GM11168 (cell line): ENCODE measurements around the gene VEGFD.

ENCODE experiments used
- in situ Hi-C: fragments of 300-500 bp; cut with MboI; formaldehyde crosslinking; loops from one replicate; pipeline ENCODE4 v1.12.0; 2022; ENCODE audit warnings: low sequenced_read_pairs; ENCODE audit not compliant: unreplicated experiment

Gene VEGFD

GRCh38 chrX:15366506-15367352 is 17.5 kb downstream of the VEGFD start:
- in situ Hi-C loops: no loop called here

- in situ Hi-C loops: no loop called here
These were observed 24.5 kb downstream of the VEGFD start for GRCh38 chrX:15359701-15360100.

DNA sequence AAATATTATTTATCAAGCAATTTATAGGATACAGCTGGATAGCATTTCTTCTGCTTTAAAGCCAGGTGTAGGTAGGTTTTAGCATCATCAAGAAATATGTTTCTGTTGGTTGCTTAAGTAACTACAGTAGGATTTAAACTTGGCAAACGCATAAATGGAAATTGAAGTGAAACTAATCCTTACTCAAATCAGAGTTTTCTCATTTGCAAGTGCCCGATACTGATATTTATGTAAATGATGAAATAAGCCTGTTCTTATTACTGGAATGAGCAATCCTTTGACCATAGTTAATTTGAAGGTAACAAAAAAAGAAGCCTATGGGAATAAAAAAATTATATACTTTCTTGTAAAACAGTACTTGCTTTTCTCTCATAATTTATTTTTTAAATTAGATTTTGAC is 25.7 kb downstream of the VEGFD start:
- in situ Hi-C loops: no loop called here

GRCh38 chrX:15356444-15356843 is 27.8 kb downstream of the VEGFD start:
- in situ Hi-C loops: no loop called here

GRCh38 chrX:15350329-15350996 is 33.8 kb downstream of the VEGFD start:
- in situ Hi-C loops: no loop called here

DNA sequence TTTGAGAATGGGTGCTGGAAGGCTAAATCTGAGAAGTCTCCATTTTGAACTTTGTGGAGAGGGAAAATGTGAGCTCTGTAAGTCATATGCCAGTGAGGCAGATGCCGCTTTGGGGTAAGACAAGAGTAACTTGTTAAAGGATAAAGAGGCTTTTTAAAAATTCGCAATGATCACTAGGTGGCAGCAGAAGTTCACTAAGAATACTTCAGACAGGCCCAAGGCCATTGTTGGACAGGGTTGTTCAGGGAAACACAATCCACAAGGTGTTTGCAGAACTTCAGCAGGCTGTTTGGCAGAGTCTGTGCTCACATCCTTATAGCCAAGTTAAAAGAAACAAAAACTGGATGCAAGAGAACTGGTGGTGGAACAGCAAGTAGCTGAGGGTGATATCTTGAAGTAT is 35.2 kb downstream of the VEGFD start:
- in situ Hi-C loops: loop anchor here (5.0 kb wide), 1 partner anchor 118 kb away; no protein-coding TSS in a partner anchor

GRCh38 chrX:15345976-15346375 is 38.2 kb downstream of the VEGFD start:
- in situ Hi-C loops: loop anchor here (5.0 kb wide), 1 partner anchor 121 kb away; no protein-coding TSS in a partner anchor

DNA sequence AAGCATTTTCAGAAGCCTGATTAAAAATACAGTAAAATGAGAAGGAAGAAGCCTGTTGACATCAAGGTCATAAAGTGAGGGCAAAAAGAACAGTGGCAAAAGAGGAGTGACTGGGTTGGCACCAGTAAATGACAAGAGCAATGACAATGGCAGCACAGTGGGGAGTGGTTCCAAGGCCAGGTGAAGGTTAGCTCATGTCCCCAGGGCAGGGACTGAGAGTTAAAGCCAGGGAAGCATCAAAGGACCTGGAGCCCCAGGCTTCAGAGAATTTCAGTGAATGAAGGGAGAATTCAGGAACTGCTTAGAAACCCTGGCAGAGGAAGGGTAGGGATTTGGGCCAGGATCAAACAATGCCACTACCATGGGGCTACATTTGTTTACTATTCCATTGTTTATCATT is 40.1 kb downstream of the VEGFD start:
- in situ Hi-C loops: no loop called here

- in situ Hi-C loops: no loop called here
These were observed 41.1 kb downstream of the VEGFD start for GRCh38 chrX:15343075-15343476.

- in situ Hi-C loops: no loop called here
These were observed 43.3 kb downstream of the VEGFD start for GRCh38 chrX:15340867-15341266.

DNA sequence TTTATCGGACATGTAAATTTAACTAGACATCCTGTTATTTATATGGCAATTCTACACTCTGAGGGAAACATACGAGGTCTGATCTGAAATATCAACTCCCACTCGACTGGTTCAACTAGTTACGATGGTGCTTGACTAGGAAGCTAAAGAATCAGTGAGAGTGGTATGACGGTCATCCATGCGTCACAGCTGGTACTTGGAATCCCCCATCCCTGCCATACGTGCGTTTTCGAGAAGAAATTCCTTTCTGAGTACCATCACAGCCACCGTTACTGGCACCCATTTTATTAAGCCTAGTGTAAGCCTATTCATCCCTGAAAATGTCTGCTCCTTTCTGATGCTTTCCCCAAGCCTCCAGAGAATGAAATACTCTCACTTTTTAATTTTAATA is 48.2 kb downstream of the VEGFD start:
- in situ Hi-C loops: no loop called here

DNA sequence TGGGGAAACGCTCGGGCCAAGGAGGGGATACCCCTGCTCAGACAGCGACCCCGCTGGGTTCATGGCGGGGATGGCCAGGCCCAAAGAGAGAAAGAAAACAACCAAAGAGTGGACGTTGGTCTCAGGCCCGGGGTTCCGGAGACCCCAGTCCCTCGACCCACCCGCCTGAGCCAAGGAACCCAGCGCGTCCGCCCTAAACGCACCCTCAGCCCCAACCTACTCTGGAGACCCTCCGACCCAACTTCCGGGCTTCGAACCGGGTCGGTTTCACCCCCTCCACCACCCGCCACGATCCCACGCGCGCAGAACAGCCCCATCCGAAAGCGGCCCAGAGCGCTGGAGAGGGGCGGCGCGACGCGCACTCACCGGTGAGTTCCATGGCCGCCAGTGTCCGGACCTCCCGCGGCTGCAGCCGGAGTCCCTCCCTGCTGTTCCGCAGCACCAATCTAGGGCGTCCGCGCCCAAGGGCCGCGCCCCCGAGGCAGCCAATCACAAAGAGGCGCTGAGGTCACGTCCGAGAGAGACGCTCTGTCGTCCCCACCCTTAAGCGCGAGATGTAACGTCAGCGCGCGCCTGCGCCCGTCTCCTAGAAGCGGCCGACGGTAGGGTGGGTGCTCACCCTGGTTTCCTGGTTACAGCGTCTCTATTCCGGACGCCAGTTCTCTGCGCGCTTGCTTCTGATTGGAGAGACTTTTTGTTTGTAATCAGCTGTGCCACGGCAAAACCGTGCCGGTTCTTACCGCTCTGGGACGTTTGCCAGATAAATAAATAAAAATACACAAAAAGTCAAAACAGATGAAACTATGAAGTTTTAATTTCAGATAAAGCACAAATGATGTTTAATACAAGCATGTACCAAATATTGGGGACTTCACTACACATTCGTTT is 48.8 kb downstream of the VEGFD start, which contains the start of gene PIGA:
Gene PIGA, minus strand, starts transcription at position 389 of the 888 bp plus-strand sequence. CDS start 3,593 bp downstream, outside the sequence.
- in situ Hi-C loops: no loop called here

DNA sequence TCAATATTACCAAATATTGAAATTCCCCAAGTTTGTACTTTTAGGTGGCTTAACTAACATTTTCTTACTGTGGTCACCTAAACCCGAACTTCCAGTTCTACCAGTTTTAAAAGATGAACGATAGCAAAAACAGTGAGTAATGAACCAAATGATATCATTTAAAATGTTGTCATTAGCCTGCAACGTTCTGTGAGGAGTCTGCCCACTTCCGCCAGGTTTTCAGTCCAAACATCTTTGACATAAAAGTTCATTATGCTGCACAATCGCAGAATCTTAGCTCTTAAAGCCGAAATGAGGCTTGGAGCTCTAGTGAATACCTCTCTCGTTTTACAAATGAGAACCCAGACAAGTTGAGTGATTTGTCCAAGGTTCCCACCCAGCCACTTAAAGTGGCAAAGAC is 49.7 kb downstream of the VEGFD start:
- in situ Hi-C loops: no loop called here

DNA sequence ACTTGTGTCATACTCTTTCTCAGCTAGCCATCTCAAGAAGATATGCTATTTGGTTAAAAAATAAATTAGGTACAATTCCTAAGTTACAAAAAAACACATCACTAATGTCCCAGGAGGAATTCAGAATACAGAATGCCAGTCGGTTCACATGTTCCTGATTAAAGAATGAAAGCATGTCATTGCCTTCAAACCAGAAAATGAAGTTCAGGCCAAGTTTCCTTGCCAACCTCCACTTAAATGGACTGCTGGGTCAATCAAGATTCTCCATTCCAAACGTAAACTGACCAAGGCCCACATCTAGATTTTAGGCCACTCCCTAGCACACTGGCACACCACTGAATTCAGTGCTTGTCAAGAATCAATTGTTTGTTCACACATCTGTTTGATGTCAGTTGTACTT is 55.4 kb downstream of the VEGFD start:
- in situ Hi-C loops: no loop called here

- in situ Hi-C loops: no loop called here
These were observed 56.1 kb downstream of the VEGFD start for GRCh38 chrX:15328131-15328530.

DNA sequence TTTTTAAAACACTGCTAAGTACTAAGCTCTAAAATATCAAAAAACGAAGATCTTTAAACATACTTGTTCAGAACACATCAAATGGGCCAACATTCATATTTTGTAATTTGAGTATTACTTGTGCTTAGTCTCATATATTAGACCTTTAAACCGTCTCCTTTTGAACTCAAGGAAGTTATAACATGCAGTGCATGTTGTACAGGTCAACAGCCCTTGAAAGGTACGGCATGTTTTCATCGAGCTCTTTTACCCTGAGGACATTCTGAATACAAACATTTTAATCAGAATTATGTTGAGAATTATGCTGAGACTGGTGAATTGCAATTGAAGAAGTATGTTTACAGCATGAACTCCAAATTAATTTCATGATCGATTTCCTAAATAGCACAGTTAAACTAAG is 61.7 kb downstream of the VEGFD start:
- in situ Hi-C loops: no loop called here

DNA sequence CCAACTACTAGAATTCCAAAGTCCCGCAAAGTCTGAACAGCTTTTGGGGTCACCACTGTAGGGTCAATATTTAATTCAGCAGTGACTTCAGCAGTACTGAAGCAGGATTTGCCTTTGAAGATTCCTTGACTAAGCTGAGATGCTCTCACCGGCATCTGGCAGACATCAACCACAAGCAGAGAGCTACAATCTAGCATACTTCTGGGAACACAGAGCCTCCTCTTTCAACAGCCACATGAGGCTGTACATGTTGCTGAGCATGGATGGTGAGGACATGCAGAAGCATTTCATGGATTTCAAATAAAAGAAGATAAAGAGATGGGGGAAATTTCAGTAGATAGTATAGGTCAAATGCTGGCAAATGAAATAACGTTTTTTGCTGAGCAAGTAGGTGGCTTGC is 62.1 kb downstream of the VEGFD start:
- in situ Hi-C loops: no loop called here

DNA sequence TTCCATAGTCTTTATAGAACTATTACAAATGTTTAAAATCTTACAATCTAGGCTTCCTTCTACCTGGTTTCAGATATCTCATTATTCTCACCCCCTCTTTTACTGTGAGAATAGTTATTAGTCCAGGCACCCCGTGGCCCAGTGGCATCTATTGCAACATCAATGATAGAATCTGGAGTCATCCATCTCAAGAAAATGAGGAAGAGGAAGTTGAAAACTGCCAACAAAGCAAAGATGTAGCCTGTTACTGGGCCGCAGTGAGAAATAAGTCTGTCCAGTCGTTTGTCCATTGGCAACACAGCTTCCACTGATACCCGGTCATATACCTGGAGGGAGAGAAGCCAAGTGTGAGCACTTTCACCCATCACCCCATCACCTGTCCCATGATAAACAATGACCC is 62.8 kb downstream of the VEGFD start:
- in situ Hi-C loops: no loop called here

DNA sequence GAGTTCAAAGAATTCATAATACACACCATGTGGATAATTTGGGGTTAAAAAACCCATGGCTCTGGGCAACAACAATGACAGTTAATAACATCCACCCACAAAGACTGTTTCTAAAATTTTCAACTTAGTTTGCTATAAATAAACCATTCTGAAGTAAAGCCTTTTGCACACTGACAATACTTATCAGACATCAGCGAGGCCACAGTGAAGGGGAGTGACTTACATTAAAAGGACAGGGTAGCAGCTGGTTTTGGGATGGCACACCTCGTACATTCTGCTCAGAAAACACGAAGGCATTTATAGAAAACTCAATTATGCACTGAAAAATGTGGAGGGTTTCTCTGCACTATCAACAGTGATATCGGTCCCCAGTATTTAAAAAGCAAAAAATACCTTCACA is 63.9 kb downstream of the VEGFD start:
- in situ Hi-C loops: no loop called here

GRCh38 chrX:15319075-15319474 is 65.1 kb downstream of the VEGFD start:
- in situ Hi-C loops: no loop called here

DNA sequence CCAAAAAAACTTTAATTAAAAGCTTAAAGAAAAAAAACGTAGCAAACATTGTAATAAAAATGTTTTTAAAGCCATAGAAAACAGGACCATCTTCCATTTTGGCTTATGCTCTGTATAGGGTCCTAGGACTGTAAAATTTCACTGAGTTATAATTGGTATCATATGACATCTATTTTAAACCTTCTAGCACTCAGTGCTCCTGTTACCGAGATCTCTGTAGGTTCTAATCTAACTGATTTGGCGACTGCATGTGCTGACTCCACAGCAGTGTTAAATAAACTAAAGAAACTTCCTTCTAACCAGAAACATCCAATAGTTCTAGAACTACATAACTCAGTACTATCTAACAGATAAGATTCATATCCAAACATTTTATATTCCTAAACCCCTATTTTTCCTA is 68.7 kb downstream of the VEGFD start, which contains the start of gene ASB11:
Gene ASB11, minus strand, starts transcription at position 132 of the 400 bp plus-strand sequence. Its CDS starts 35 bp downstream, at position 97.
- in situ Hi-C loops: no loop called here
